RWPE1 (cell line): ENCODE data around the gene B3GLCT.

Source experiments
- CTCF ChIA-PET: fragments of 350-600 bp; sonication (Branson Sonifier 250); formaldehyde crosslinking; extraction: SDS; loops from one replicate; lab custom pipeline; 2021; lab: Yijun Ruan, JAX
- POLR2A ChIA-PET: fragments of 400-600 bp; formaldehyde crosslinking; extraction: SDS; loops from one replicate; lab custom pipeline; 2020; ENCODE audit warnings: antibody characterized with exemption; ENCODE audit not compliant: low non-redundant PET; lab: Yijun Ruan, JAX
- DNase-seq: peaks from one replicate; pipeline ENCODE4 v3.0.0; 2012; ENCODE audit warnings: low spot score
- H3K27ac ChIP-seq: fragments of 450-650 bp; 2 replicates; pipeline ENCODE4 v1.5.1; 2017
- TF ChIP-seq, protein P1 (sequence below): fragments of 450-650 bp; conservative IDR thresholded peaks from 2 replicates; pipeline ENCODE4 v1.5.1; 2017; ENCODE audit warnings: low read depth, mild to moderate bottlenecking

Gene B3GLCT

DNA sequence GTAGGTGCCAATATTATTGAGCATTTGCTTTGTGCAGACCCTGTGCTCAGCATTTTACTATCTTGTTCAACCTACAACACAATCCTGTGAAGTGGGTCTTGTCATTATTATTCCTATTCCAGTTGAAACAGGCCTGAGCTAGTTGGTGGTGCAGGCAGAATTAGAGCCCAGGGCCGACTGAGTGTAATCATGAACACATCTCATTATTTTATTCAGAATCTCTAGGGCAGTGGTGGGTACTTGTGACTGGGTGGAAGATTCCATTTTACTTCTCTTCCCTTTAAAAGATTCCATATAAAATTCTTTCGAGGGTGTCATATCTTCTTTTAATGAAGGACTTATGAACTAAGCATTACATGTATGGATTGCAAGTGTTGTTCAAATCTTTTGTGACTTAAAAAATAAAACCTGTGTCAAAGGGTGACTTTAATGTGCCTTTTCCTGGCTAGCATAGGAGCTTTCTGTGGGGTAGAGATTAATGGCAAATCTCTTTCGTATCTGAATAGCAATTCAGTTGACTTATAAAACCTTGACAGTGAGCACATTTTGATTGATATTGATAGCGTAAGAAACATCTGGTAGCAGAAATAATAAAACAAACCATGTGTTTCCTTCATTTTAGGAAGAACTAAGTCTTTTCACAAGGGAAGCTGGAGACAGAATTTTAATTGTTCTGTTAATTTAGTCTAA, 20.3 kb downstream of the B3GLCT start:
- CTCF ChIA-PET, result interaction anchor here (0.7 kb wide), 1 partner anchor 160 kb away, joined by 3 read pairs; no protein-coding TSS in a partner anchor
- no peak overlapping the region for H3K27ac ChIP-seq
- POLR2A ChIA-PET, result no interaction called here
- TF ChIP-seq, protein P1, sequence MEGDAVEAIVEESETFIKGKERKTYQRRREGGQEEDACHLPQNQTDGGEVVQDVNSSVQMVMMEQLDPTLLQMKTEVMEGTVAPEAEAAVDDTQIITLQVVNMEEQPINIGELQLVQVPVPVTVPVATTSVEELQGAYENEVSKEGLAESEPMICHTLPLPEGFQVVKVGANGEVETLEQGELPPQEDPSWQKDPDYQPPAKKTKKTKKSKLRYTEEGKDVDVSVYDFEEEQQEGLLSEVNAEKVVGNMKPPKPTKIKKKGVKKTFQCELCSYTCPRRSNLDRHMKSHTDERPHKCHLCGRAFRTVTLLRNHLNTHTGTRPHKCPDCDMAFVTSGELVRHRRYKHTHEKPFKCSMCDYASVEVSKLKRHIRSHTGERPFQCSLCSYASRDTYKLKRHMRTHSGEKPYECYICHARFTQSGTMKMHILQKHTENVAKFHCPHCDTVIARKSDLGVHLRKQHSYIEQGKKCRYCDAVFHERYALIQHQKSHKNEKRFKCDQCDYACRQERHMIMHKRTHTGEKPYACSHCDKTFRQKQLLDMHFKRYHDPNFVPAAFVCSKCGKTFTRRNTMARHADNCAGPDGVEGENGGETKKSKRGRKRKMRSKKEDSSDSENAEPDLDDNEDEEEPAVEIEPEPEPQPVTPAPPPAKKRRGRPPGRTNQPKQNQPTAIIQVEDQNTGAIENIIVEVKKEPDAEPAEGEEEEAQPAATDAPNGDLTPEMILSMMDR, result no peak
- DNase-seq, result no peak

DNA sequence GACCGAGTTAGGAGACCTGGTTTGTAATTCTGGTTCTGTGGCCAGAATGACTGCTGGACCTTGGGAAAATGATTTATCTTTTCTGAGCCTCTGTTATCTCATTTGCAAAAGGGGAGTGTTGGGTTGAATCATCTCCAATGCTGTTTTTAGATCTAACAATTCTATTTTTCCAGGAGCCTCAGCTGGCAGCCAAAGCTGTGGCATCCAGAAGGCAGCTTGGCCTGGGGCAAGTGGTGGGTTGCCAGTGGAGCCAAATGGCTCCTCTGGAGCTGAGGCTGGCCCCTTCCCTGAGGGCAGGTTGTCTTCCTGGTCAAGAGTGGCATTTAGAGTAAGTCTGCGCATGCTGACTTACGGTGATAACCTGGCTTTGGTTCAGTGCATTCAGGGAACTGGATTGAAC, 21.3 kb downstream of the B3GLCT start:
- TF ChIP-seq, protein P1, result no peak
- CTCF ChIA-PET, result interaction anchor here (0.5 kb wide), 1 partner anchor 12 kb away, joined by 3 read pairs; no protein-coding TSS in a partner anchor
- DNase-seq, result no peak
- POLR2A ChIA-PET, result no interaction called here
- H3K27ac ChIP-seq, result no peak overlapping the region

DNA sequence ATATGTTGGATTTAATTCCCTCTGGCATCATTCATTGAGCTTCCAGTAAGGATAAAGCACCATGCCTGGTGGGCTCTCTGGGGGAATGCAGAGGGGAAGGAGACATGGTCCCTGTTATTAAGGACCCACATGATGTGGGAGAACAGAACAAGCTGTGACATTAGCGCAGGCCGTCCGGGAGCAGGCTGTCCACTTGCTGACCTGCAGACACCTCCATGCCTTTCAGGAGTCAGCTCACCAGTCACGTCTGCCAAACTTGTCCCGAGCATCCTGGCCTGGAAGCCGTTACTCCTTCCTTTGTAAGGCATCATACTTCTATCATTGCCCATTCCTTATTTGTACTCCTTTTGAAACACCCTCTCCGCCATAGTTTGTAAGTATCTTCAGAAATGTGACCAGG, 23.4 kb downstream of the B3GLCT start:
- TF ChIP-seq, protein P1, result no peak
- ChIA-PET POLR2A (no interaction called here), CTCF (interaction anchor here (0.6 kb wide), 1 partner anchor 13 kb away, joined by 3 read pairs; no protein-coding TSS in a partner anchor)
- H3K27ac ChIP-seq, result no peak overlapping the region
- DNase-seq, result no peak

DNA sequence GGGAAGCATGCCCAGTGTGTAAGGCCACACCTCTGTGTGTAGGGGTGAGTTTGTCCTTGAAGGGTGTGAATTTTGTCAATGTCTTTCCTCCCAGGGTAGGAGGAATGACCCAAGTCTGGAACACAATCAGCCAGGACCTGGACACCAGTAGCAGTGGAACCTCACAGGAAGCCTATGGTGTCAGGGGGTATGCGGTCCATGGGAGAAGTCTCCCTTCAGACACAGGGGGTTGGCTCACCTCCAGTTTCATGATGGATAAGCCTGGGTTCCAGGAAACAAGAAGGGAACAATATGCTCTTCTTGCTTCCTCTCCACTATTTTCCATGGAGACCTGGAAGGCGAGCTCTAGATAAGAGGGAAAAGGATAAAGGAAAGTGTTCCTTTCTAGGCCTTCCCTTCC, 23.9 kb downstream of the B3GLCT start:
- ChIA-PET POLR2A (no interaction called here), CTCF (interaction anchor here (0.6 kb wide), 2 partner anchors 11 to 12 kb away, joined by 3 to 4 read pairs; no protein-coding TSS in a partner anchor)
- no peak for DNase-seq
- no peak overlapping the region for H3K27ac ChIP-seq
- TF ChIP-seq, protein P1, result no peak

DNA sequence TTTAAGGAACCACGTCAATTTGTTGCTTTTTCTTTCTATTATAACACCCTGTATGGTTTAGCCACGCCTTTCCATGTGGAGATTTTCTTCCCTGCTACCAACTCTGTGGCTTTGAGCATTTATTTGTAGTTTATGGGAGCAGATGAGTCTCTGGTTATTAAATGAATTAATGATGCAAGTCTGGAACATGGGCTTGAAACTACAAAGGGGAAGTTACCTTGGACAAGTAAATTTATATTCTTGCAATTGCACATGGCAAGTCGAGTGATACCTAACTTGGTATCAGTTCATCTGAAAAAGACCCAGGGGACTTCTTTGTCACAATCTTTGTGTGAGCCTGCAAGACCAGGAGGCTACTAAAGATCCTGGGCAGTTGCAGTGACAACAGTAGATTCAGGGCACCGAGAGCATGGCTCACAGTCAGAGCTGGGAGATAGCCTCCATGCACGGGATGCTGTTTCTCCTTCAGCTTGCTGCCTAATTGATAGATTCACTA, 24.4 kb downstream of the B3GLCT start:
- no peak overlapping the region for H3K27ac ChIP-seq
- no peak for DNase-seq
- ChIA-PET CTCF (interaction anchor here (0.6 kb wide), 1 partner anchor 12 kb away, joined by 4 read pairs; no protein-coding TSS in a partner anchor), POLR2A (no interaction called here)
- TF ChIP-seq, protein P1, result no peak

- POLR2A ChIA-PET, result no interaction called here
- no peak overlapping the region for H3K27ac ChIP-seq
- no peak for DNase-seq
- TF ChIP-seq, protein P1, result no peak
- CTCF ChIA-PET, result no interaction called here
Measured at GRCh38 chr13:31224963-31225559, 25.3 kb downstream of the B3GLCT start.
